K562 (cell line): ENCODE measurements around the gene BTNL8. TPM values are rescaled to one million over a fixed set of nuclear protein-coding genes. Genes with fewer than 3 reads are reported as not detected.

Source experiments
- CBFA2T2 ChIP-seq: fragments of 450-650 bp; conservative IDR thresholded peaks from 2 replicates; pipeline ENCODE4 v1.6.1; 2017; ENCODE audit warnings: mild to moderate bottlenecking
- E2F5 ChIP-seq: sonication (generic); formaldehyde crosslinking; IDR thresholded peaks from 2 replicates; pipeline ENCODE4 v1.8.0; 2022; ENCODE audit warnings: mild to moderate bottlenecking, missing genetic modification reagents
- FUS ChIP-seq: fragments of 200-400 bp; formaldehyde crosslinking; optimal IDR thresholded peaks from 2 replicates; pipeline ENCODE3; 2017; ENCODE audit warnings: low read depth, low read length
- HNRNPK ChIP-seq: fragments of 200-400 bp; formaldehyde crosslinking; IDR thresholded peaks from one replicate; pipeline ENCODE4 v1.6.1; 2018; ENCODE audit warnings: mild to moderate bottlenecking, low read depth, low read length; ENCODE audit not compliant: poor library complexity, severe bottlenecking
- MIER1 ChIP-seq: fragments of 450-650 bp; IDR thresholded peaks from 2 replicates; pipeline ENCODE4 v1.6.1; 2016; ENCODE audit warnings: antibody characterized with exemption, mild to moderate bottlenecking, low read depth
- MITF ChIP-seq: IDR thresholded peaks from 2 replicates; pipeline ENCODE4 v1.6.1; 2014; ENCODE audit warnings: antibody characterized with exemption
- MLLT1 ChIP-seq, 2 experiments: fragments of 450-650 bp; IDR thresholded peaks; 2 replicates each; pipeline ENCODE4 v1.6.1; 2016
- NBN ChIP-seq: fragments of 450-650 bp; IDR thresholded peaks from 2 replicates; pipeline ENCODE4 v1.6.1; 2016; ENCODE audit warnings: low read depth, mild to moderate bottlenecking
- PHF20 ChIP-seq: fragments of 450-650 bp; IDR thresholded peaks from 2 replicates; pipeline ENCODE4 v1.6.1; 2018; ENCODE audit not compliant: partially characterized antibody
- PKNOX1 ChIP-seq: fragments of 450-650 bp; IDR thresholded peaks from 2 replicates; pipeline ENCODE4 v1.6.1; 2016
- PREB ChIP-seq: sonication (generic); formaldehyde crosslinking; IDR thresholded peaks from 2 replicates; pipeline ENCODE4 v1.8.1; 2023; ENCODE audit warnings: mild to moderate bottlenecking, missing genetic modification reagents
- YBX1 ChIP-seq: fragments of 450-650 bp; IDR thresholded peaks from 2 replicates; pipeline ENCODE4 v1.7.1; 2016; ENCODE audit warnings: mild to moderate bottlenecking
- polyA plus RNA-seq, 8 experiments: library from polyadenylated mRNA; depleted of rRNA in 4 of 8; stranded (reverse) in 5 of 8; unstranded in 3 of 8; fragments of >200 nt; fragmentation: Nextera tagmentation in 2 of 8; fragmentation: Illumina TruSeq in 1 of 8; extraction: Ambion mirVana in 2 of 8; extraction: Trizol in 1 of 8; gene quantifications; 2 replicates each; pipeline versions ENCODE4 v1.2.1 to v1.2.3, GENCODE V29; 2011 to 2014; ENCODE audit warnings: inconsistent platforms in 1 of 8, missing spikeins in 1 of 8
- total RNA-seq, 7 experiments: library from RNA; depleted of rRNA in 6 of 7; stranded (reverse); fragments of >200 nt in 6 of 7; fragmentation: Illumina TruSeq in 2 of 7; extraction: Trizol in 2 of 7; gene quantifications; 2 replicates each; pipeline versions ENCODE4 v1.2.1 to v1.2.3, GENCODE V29; 2011 to 2021; ENCODE audit warnings: low replicate concordance in 1 of 7
- TF ChIP-seq, protein P1 (sequence below): sonication (generic); formaldehyde crosslinking; IDR thresholded peaks from 2 replicates; pipeline ENCODE4 v1.8.1; 2023; ENCODE audit warnings: mild to moderate bottlenecking, missing genetic modification reagents
- TF ChIP-seq, protein P2 (sequence below): sonication (generic); formaldehyde crosslinking; IDR thresholded peaks from 2 replicates; pipeline ENCODE4 v1.8.0; 2022; ENCODE audit warnings: missing genetic modification reagents, mild to moderate bottlenecking, borderline replicate concordance
- TF ChIP-seq, protein P3 (sequence below), 2 experiments: fragments of 250-450 bp in 1 of 2; fragments of 450-650 bp in 1 of 2; sonication (Bioruptor Pico) in 1 of 2; IDR thresholded peaks; 2 replicates each; pipeline versions ENCODE4 v1.6.1 to v1.8.0; 2016 to 2021; ENCODE audit warnings: mild to moderate bottlenecking in 2 of 2, moderate library complexity in 2 of 2, missing compliant biosample characterization in 1 of 2, missing genetic modification characterization in 1 of 2

The BTNL8 gene
- total and polyA plus RNA-seq, 9 of the 15 experiments (the other 6 are each of a cell fraction or from before 2014, with no cell fraction given), result 0.04 to 0.18 (median 0.07) TPM; not detected in 6

DNA sequence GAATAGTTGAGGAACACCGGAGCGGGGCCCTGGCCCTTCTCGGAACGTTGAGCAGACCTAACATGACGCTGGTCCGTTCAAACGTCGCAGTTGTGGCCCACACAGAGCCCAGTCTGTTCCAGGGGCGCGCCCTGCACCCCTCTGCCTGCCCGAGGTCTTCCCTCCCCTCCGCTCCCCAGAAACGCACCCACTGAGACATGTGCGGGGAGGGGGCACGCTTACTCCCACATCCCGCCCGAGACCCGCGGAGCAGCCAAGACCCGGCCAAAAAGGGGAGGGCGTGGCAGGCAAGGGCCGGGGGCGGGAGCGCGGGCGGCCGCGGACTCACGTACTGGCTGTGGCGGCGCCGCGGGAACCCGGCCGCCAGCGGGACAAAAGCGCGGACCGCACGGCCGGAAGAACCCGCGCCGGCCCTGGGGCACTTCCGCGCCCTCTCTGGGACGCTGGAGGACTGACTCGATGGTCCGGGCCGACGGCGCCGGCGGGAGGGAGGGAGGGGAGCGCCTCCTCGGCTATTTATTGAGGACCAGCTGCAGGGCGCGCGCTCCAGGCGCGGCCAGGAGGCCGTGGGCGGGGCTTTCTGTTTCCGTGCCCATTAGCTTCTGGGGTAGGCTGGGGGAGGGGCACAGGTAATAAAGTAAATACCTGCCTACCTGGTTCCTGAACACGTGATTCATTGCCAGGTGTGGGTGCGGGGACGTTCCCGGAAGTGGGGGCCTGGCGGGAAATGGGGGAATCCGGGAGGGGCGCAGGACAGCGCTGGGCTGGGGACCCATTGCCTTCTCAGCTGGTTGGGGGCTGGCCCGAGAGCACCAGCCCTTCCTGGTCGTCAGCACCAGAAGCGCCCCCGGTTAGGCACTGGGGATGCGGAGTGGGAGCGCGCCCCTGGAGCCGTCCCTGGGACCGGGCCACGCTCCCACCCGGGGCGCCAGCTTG, 37.8 kb upstream of the BTNL8 start, which contains the start of gene ZFP62 (continued):
- TF ChIP-seq MITF (no peak; the same call in 1 of the 2 replicates), CBFA2T2 (peak; percentile 39; the same call in 1 of the 2 replicates), E2F5 (0 out of 2 replicates have a peak, but pooled peaks have one; percentile 22), MIER1 (no peak), MLLT1 (IDR thresholded peaks at IDR 0.05) (0 out of 4 replicates have a peak, but pooled peaks of 1 of the 2 experiments have one; percentile 48), FUS (peak; percentile 70), NBN (no peak), PKNOX1 (peak; percentile 40; the same call in 1 of the 2 replicates), PHF20 (peak; percentile 51), PREB (no peak), YBX1 (no peak), HNRNPK (peak; percentile 55)
- TF ChIP-seq, protein P1, sequence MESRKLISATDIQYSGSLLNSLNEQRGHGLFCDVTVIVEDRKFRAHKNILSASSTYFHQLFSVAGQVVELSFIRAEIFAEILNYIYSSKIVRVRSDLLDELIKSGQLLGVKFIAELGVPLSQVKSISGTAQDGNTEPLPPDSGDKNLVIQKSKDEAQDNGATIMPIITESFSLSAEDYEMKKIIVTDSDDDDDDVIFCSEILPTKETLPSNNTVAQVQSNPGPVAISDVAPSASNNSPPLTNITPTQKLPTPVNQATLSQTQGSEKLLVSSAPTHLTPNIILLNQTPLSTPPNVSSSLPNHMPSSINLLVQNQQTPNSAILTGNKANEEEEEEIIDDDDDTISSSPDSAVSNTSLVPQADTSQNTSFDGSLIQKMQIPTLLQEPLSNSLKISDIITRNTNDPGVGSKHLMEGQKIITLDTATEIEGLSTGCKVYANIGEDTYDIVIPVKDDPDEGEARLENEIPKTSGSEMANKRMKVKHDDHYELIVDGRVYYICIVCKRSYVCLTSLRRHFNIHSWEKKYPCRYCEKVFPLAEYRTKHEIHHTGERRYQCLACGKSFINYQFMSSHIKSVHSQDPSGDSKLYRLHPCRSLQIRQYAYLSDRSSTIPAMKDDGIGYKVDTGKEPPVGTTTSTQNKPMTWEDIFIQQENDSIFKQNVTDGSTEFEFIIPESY (CRISPR knock-in tag), result 0 out of 2 replicates have a peak, but pooled peaks have one; percentile 43
- TF ChIP-seq, protein P2, sequence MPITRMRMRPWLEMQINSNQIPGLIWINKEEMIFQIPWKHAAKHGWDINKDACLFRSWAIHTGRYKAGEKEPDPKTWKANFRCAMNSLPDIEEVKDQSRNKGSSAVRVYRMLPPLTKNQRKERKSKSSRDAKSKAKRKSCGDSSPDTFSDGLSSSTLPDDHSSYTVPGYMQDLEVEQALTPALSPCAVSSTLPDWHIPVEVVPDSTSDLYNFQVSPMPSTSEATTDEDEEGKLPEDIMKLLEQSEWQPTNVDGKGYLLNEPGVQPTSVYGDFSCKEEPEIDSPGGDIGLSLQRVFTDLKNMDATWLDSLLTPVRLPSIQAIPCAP, result no peak
- TF ChIP-seq, protein P3, sequence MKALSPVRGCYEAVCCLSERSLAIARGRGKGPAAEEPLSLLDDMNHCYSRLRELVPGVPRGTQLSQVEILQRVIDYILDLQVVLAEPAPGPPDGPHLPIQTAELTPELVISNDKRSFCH (CRISPR knock-in tag; IDR thresholded peaks at IDR 0.05), result no peak
- TF ChIP-seq, protein P3 (tag; IDR thresholded peaks at IDR 0.05), result no peak
